ENCODE measurements around the gene SLCO2A1.

Gene SLCO2A1

GRCh38 chr3:134038716-134039115 is 9.0 kb upstream of the SLCO2A1 start:
- TF ChIP-seq CTCF (IDR thresholded peaks at IDR 0.05), result no peak

DNA sequence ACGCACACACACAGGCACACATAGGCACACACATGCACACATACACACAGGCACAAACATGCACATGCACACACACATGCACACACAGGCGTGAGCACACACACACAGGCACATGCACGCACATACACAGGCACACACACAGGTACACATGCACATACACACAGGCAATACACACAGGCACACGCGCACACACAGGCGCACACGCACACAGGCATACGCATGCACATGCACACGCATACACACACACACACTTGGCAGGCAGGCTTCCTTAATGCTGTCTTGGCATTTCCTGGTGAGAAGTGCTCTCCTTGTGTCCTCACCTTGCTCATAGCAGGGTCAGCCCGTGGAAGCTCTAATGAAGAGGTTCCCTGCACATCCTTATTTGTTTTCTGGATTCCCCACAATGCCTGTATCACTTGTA is 8.4 kb upstream of the SLCO2A1 start:
- no peak for TF ChIP-seq CTCF (IDR thresholded peaks at IDR 0.05)

DNA sequence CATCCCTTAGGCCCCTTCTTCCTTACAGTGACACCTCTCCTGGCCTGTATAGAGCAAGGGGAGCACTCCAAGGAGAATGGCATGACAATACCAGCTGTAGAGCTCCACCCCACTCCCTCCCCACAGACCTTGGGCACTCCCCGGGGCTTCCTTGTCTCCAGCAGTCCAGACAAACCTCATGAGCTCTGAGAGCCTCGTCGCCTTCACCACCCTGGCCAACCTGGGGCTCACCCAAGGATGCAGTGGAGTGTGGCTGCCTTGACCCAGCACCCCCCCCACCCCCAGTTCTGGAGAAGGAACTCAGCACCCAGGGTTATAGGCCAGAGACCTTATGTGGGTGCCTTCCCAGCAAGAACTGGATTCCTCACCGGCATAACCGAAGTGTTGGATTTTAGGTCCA is 7.4 kb upstream of the SLCO2A1 start:
- no peak for TF ChIP-seq CTCF (IDR thresholded peaks at IDR 0.05)

DNA sequence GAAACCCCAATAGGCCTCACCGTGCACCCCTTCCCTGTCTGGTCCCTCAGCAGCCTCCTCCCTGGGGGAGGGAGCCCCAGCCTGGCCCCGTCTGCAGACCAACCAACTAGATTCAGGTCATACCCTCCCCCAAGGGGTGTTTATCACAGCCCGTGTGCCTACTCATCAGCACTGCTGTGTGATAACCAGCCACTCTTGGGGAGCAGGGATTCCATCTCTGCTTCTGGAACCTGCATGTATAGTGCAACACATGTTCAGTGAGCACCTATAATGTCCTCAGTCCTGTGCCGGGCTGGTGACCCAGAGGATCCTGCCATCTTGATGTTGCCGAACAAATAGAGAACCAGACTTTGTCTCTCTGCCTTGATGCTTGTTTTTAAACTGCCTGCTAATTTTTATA is 6.6 kb upstream of the SLCO2A1 start:
- no peak for TF ChIP-seq CTCF (IDR thresholded peaks at IDR 0.05)

GRCh38 chr3:134035836-134036235 is 6.1 kb upstream of the SLCO2A1 start:
- TF ChIP-seq CTCF (IDR thresholded peaks at IDR 0.05), result no peak

- TF ChIP-seq CTCF (IDR thresholded peaks at IDR 0.05), result no peak
Measured at GRCh38 chr3:134034005-134034785, 4.5 kb upstream of the SLCO2A1 start.

DNA sequence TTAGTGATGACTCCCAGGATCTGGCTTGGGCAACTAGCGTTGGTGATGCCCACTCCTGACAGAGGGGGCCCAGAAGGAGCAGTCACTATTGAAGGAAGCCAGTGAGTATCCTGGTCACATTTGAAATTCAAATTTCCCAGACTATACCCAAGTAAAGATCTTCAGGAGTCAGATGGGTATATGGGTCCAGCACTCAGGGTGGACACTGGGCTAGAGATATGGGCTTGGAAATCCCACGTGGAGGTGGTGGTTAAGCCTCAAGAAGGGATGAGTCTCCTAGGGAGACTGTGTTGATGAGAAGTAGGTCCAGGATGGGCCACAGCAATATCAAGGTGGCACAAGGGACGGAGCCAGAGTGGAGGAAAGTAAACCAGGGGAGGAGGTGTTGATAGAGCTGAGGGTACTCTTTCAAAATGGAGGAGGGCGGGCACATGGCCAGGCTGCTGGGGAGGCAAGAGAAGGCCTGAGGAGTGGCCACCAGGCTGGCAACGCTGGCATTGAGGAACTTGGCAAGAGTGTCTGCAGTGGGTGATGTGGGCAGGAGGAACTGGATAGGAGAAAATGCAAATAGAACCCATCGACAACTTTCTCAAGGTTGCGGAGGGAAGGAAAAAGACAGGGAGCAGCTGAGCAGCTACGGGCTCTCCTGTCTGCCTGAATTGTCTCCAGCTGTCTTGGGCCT is 3.7 kb upstream of the SLCO2A1 start:
- TF ChIP-seq CTCF (IDR thresholded peaks at IDR 0.05), result no peak
